ENCODE results near the gene PPM1F.

Gene PPM1F

DNA sequence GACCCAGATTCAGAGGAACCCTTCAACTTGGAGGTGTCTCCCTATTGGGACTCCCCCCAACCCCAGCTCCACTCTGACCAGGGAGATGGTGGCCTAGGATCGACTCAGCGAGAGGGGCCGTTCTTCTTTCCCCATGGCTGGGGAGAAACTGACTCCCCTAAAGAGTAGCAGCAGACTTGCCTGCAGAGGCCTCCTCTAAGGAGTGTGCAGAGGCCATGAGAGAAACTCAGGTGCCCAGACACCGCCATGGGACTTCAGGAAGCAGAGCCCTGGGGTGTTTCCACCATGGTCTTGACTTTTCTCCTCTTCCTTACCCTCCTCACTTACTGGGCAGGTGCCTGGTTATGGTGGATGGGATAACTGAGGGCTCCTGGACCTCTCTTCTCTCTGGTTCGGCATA, 32.6 kb upstream of the PPM1F start:
- DNase-seq (ENCODE audit: low read depth): no peak
- TF ChIP-seq, protein P1, sequence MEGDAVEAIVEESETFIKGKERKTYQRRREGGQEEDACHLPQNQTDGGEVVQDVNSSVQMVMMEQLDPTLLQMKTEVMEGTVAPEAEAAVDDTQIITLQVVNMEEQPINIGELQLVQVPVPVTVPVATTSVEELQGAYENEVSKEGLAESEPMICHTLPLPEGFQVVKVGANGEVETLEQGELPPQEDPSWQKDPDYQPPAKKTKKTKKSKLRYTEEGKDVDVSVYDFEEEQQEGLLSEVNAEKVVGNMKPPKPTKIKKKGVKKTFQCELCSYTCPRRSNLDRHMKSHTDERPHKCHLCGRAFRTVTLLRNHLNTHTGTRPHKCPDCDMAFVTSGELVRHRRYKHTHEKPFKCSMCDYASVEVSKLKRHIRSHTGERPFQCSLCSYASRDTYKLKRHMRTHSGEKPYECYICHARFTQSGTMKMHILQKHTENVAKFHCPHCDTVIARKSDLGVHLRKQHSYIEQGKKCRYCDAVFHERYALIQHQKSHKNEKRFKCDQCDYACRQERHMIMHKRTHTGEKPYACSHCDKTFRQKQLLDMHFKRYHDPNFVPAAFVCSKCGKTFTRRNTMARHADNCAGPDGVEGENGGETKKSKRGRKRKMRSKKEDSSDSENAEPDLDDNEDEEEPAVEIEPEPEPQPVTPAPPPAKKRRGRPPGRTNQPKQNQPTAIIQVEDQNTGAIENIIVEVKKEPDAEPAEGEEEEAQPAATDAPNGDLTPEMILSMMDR (conservative IDR thresholded peaks at IDR 0.05; ENCODE audit: control insufficient read depth, insufficient read depth, low read depth, low read length): no peak
- no peak overlapping the region for H3K4me3 ChIP-seq (ENCODE audit: control insufficient read depth, low read depth, low read length)

DNA sequence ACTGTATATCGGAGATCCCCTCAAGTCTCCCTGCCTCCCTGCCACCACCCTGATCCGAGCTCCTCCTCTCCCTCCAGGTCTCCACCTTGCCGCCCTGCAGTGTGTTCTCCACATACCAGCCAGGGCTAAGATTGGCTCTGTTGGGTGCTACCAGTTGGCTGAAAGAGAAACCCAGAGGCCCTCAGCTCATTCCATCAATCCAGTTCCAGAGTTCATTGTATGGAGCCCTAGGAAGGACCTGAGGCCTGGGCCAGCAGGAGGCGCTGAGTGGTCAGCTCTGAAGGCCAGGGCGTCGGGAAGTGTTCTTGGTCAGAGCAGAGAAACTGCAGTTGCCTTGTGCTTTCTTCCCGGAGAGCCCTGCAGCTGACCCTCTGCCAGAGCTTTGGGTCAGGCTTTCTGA, 32.1 kb upstream of the PPM1F start:
- H3K4me3 ChIP-seq (ENCODE audit: control insufficient read depth, low read depth, low read length): no peak overlapping the region
- TF ChIP-seq, protein P1 (conservative IDR thresholded peaks at IDR 0.05; ENCODE audit: control insufficient read depth, insufficient read depth, low read depth, low read length): peak; percentile 44
- peak; percentile 43 for DNase-seq (ENCODE audit: low read depth)

DNA sequence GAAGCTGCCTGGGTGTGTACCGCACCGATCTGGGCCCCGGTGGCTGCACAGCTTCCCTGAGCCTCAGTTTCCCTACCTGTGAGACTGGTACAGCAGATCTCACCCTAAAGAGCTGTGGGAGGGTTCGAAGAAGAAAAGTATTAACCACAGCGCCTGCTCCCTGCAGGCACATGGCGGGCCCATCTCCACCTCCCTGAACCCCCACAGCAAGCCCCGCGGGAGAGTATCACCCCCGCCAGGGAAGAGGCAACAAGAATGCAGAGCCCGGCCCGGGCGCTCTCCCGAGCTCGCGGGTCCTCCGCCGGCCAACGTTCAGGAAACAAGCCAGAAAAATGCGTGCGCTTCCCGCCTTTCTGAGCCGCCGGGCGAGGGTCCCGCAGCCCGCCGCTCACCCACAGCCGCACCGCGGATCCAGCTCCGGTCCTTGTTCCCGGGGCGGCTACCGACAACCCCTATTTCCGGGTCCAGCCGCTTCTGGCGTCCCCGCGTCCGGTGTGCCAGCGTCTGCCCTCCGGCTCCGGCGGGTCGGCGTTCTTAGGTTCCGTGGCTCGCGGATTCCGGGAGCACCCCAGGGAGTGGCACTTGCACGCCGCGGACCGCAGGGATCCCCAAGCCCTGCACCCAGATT, 29.8 kb upstream of the PPM1F start, which contains the start of gene TOP3B:
Gene TOP3B, minus strand, starts transcription at position 450 of the 628 bp plus-strand sequence. CDS start 7,078 bp downstream, outside the sequence.
- H3K4me3 ChIP-seq (ENCODE audit: control insufficient read depth, low read depth, low read length): peak within 1 kb of the TSS; percentile 92
- TF ChIP-seq, protein P1 (conservative IDR thresholded peaks at IDR 0.05; ENCODE audit: control insufficient read depth, insufficient read depth, low read depth, low read length): no peak
- peak; percentile 71 for DNase-seq (ENCODE audit: low read depth)

DNA sequence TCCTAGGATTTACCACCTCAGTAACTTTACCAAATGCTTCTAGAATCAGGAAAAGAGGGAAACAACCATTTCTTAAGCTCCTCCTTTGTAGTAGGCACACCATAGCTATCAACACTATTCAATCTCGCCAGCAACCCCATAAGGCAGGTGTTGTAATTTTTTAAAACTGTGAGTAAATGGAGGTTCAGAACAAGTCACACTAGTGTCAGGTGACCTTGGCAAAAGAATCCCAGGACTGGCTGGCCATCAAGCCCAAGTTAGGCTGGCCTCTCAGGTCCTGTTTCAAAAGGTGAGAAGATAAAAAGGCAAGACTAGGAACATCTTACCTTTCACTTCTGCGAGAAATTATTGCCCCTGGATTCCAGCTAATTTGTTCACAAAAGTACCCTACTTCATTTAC, 29.2 kb upstream of the PPM1F start:
- TF ChIP-seq, protein P1 (conservative IDR thresholded peaks at IDR 0.05; ENCODE audit: control insufficient read depth, insufficient read depth, low read depth, low read length): no peak
- peak overlapping the region; percentile 92 for H3K4me3 ChIP-seq (ENCODE audit: control insufficient read depth, low read depth, low read length)
- no peak for DNase-seq (ENCODE audit: low read depth)

DNA sequence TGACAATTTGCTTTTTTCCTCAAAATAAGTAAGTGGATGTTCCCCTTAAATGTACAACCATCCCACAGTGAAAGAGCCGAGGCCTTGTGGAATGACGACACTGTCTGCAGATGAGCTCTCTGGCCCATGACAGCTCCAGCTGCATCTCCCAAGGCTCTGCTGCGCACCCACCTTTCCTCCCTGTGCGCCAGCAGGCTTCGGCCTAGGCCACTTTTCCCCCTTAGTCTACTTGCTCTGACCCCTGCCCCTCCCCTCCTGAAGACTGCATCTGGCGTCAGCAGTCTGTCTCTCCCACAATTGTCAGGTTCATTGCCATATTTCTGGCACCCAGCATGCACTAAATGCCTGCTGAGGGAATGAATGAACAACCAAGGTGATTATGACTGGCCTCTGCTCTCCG, 27.9 kb upstream of the PPM1F start:
- no peak for DNase-seq (ENCODE audit: low read depth)
- TF ChIP-seq, protein P1 (conservative IDR thresholded peaks at IDR 0.05; ENCODE audit: control insufficient read depth, insufficient read depth, low read depth, low read length): no peak

DNA sequence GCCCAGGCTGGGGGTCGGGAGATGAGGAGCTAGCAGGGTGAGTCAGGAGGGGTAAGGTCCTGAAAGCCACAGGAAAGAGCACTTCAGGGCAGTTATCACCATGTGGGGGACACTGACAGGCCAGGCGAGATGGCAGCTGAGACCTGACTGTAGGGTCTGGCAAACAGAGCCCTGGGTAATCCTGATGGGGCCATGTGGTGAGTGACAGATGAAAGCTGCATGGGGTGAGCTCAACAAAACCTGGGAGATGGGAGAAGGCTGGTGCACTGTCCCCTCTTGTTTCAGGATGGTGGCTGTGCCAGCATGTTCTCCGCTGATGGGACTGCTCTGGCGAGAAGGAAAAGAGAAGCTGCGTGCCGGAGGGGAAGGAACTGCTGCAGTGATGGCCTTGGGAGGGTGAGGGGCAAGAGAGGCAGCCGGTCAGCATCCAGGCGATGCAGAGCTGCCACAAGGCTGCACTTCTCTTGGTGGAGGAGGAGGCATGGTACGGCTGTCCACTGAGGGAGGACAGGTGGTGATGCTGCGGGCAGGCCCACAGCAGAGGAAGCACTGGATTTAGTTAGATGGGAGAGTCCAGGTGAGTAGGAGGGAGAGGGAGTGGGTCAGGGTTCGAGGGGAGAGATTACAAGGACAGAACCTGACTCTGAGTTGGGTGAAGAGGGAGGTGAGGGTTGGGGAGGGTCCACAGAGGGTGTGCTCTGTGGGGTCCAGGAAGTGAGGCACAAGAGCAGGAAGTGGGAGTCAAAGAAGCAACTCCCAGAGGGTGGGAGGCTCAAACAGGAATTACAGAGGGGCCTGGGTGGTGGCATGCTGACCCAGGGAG, 26.1 kb upstream of the PPM1F start:
- DNase-seq (ENCODE audit: low read depth): no peak
- TF ChIP-seq, protein P1 (conservative IDR thresholded peaks at IDR 0.05; ENCODE audit: control insufficient read depth, insufficient read depth, low read depth, low read length): no peak
- no peak overlapping the region for H3K4me3 ChIP-seq (ENCODE audit: control insufficient read depth, low read depth, low read length)

More for the DNA sequence above, 27.9 kb upstream of the PPM1F start:
- H3K4me3 ChIP-seq (ENCODE audit: control insufficient read depth, low read depth, low read length): no peak overlapping the region
